SK-N-SH (cell line): Measurements from ENCODE around the gene RNF13. TPM values are rescaled to one million over a fixed set of nuclear protein-coding genes. Genes with fewer than 3 reads are reported as not detected.

ENCODE experiments used
- CTCF ChIA-PET: fragments of 300-600, 350-600 bp; formaldehyde crosslinking; extraction: SDS; loops from one replicate; lab custom pipeline; 2021; lab: Yijun Ruan, JAX
- POLR2A ChIA-PET: fragments of 350-600 bp; sonication (Branson Sonifier 250); formaldehyde crosslinking; extraction: SDS; loops from one replicate; lab custom pipeline; 2020; ENCODE audit warnings: antibody characterized with exemption, inconsistent platforms; lab: Yijun Ruan, JAX
- DNase-seq: peaks from one replicate; pipeline ENCODE4 v3.0.0; 2012
- H2AFZ ChIP-seq: fragments of 200-600 bp; sonication (generic); 2 replicates; pipeline ENCODE4 v1.8.1; 2016; ENCODE audit warnings: antibody characterized with exemption, mild to moderate bottlenecking, low read depth
- H3F3A ChIP-seq: fragments of 200-600 bp; sonication (generic); replicated peaks from 2 replicates; pipeline ENCODE3; 2016; ENCODE audit warnings: antibody characterized with exemption, mild to moderate bottlenecking; ENCODE audit not compliant: insufficient read depth
- H3K27ac ChIP-seq, 2 experiments: fragments of 200-500 bp in 1 of 2; fragments of 200-600 bp in 1 of 2; sonication (Bioruptor generic) in 1 of 2; sonication (generic), shearing (Covaris generic) in 1 of 2; 2 replicates each; pipeline versions ENCODE4 v1.5.1 to v1.6.1; 2014 to 2016; ENCODE audit warnings: low read depth in 2 of 2, inconsistent platforms in 1 of 2, low read length in 1 of 2, mild to moderate bottlenecking in 1 of 2, mixed read lengths in 1 of 2
- H3K27me3 ChIP-seq: fragments of 200-600 bp; sonication (generic), shearing (Covaris generic); 2 replicates; pipeline ENCODE4 v1.6.1; 2016; ENCODE audit warnings: mixed run types; ENCODE audit not compliant: insufficient read depth
- H3K36me3 ChIP-seq, 2 experiments: fragments of 200-500 bp in 1 of 2; fragments of 200-600 bp in 1 of 2; sonication (Bioruptor generic) in 1 of 2; sonication (generic) in 1 of 2; replicated peaks in 1 of 2; 2 replicates each; pipeline versions ENCODE3 to v1.5.1; 2014 to 2016; ENCODE audit warnings: low read length in 1 of 2, mild to moderate bottlenecking in 1 of 2; ENCODE audit not compliant: insufficient read depth in 2 of 2, control insufficient read depth in 1 of 2
- H3K4me1 ChIP-seq, 2 experiments: fragments of 200-500 bp in 1 of 2; fragments of 200-600 bp in 1 of 2; sonication (Bioruptor generic) in 1 of 2; sonication (generic), shearing (Covaris generic) in 1 of 2; 2 replicates each; pipeline versions ENCODE4 v1.5.1 to v1.6.1; 2014 to 2016; ENCODE audit warnings: low read depth in 1 of 2, low read length in 1 of 2, mixed run types in 1 of 2; ENCODE audit not compliant: insufficient read depth in 2 of 2, control insufficient read depth in 1 of 2
- H3K4me2 ChIP-seq: fragments of 200-600 bp; sonication (generic), shearing (Covaris generic); 2 replicates; pipeline ENCODE4 v1.6.1; 2017; ENCODE audit warnings: mixed run types
- H3K4me3 ChIP-seq, 2 experiments: fragments of 200-500 bp in 1 of 2; fragments of 200-600 bp in 1 of 2; sonication (Bioruptor generic) in 1 of 2; sonication (generic), shearing (Covaris generic) in 1 of 2; 2 replicates each; pipeline versions ENCODE4 v1.5.1 to v1.8.1; 2014 to 2016; ENCODE audit warnings: low read depth in 2 of 2, inconsistent platforms in 1 of 2, low read length in 1 of 2, mild to moderate bottlenecking in 1 of 2, mixed read lengths in 1 of 2, moderate library complexity in 1 of 2
- H3K79me2 ChIP-seq: fragments of 200-600 bp; sonication (generic); 2 replicates; pipeline ENCODE4 v1.8.1; 2017; ENCODE audit warnings: mild to moderate bottlenecking; ENCODE audit not compliant: insufficient read depth
- H3K9ac ChIP-seq: fragments of 200-600 bp; sonication (generic); 2 replicates; pipeline ENCODE4 v1.6.1; 2017; ENCODE audit warnings: mixed run types
- H3K9me2 ChIP-seq: fragments of 200-600 bp; sonication (generic); 2 replicates; pipeline ENCODE4 v1.6.1; 2017; ENCODE audit warnings: mixed run types
- H3K9me3 ChIP-seq: fragments of 200-600 bp; sonication (generic); 2 replicates; pipeline ENCODE4 v1.6.1; 2017; ENCODE audit warnings: mixed run types, mild to moderate bottlenecking, moderate library complexity
- H4K20me1 ChIP-seq: fragments of 200-600 bp; sonication (generic); 2 replicates; pipeline ENCODE4 v1.6.1; 2017; ENCODE audit warnings: mild to moderate bottlenecking, mixed run types; ENCODE audit not compliant: insufficient read depth
- CHD2 ChIP-seq: fragments of 150-350 bp; IDR thresholded peaks from 2 replicates; pipeline ENCODE4 v1.6.1; 2018; ENCODE audit warnings: low read length; ENCODE audit not compliant: partially characterized antibody
- ELF1 ChIP-seq: IDR thresholded peaks from 2 replicates; pipeline ENCODE4 v1.4.0; 2012
- EZH2phosphoT487 ChIP-seq: fragments of 200-600 bp; sonication (generic); IDR thresholded peaks from 2 replicates; pipeline ENCODE4 v1.6.1; 2017; ENCODE audit warnings: low read depth, mixed run types, mild to moderate bottlenecking, antibody characterized with exemption, moderate library complexity, borderline replicate concordance
- FOXJ3 ChIP-seq: sonication (generic); formaldehyde crosslinking; IDR thresholded peaks from 2 replicates; pipeline ENCODE4 v1.5.1; 2020; ENCODE audit warnings: mild to moderate bottlenecking, missing genetic modification reagents
- GABPA ChIP-seq: IDR thresholded peaks from 2 replicates; pipeline ENCODE4 v1.4.0; 2012; ENCODE audit warnings: low read depth, mild to moderate bottlenecking
- GATA2 ChIP-seq: sonication (generic); formaldehyde crosslinking; IDR thresholded peaks from 2 replicates; pipeline ENCODE4 v1.5.0; 2020; ENCODE audit warnings: mild to moderate bottlenecking, missing genetic modification reagents
- IRF3 ChIP-seq: fragments of 150-350 bp; IDR thresholded peaks from 2 replicates; pipeline ENCODE4 v1.6.1; 2016; ENCODE audit warnings: mild to moderate bottlenecking, low read depth, low read length
- JUND ChIP-seq: IDR thresholded peaks from 2 replicates; pipeline ENCODE4 v1.4.0; 2012
- MAX ChIP-seq: IDR thresholded peaks from 2 replicates; pipeline ENCODE4 v1.4.0; 2012; ENCODE audit warnings: low read depth
- MEF2A ChIP-seq: IDR thresholded peaks from 2 replicates; pipeline ENCODE4 v1.4.0; 2012; ENCODE audit warnings: low read depth, borderline replicate concordance
- MXI1 ChIP-seq: IDR thresholded peaks from 2 replicates; pipeline ENCODE4 v1.6.1; 2012; ENCODE audit warnings: mild to moderate bottlenecking, low read depth, low read length, improper control_type of control experiment
- NFIC ChIP-seq: IDR thresholded peaks from 2 replicates; pipeline ENCODE4 v1.4.0; 2012; ENCODE audit warnings: borderline replicate concordance
- PBX3 ChIP-seq: IDR thresholded peaks from 2 replicates; pipeline ENCODE4; 2012
- POLR2AphosphoS5 ChIP-seq: IDR thresholded peaks from 2 replicates; pipeline ENCODE4 v1.6.1; 2012; ENCODE audit warnings: low read depth, low read length
- RFX5 ChIP-seq: IDR thresholded peaks from 2 replicates; pipeline ENCODE4 v1.6.1; 2012; ENCODE audit warnings: mild to moderate bottlenecking, improper control_type of control experiment, low read length
- RXRA ChIP-seq: IDR thresholded peaks from 2 replicates; pipeline ENCODE4 v1.4.0; 2012; ENCODE audit warnings: low read depth, mild to moderate bottlenecking, borderline replicate concordance
- SIN3A ChIP-seq: IDR thresholded peaks from 2 replicates; pipeline ENCODE4 v1.6.1; 2012; ENCODE audit warnings: low read depth, mild to moderate bottlenecking, low read length, moderate library complexity, borderline replicate concordance
- SMC3 ChIP-seq: IDR thresholded peaks from 2 replicates; pipeline ENCODE4 v1.6.1; 2012; ENCODE audit warnings: low read depth, low read length, improper control_type of control experiment
- TAF1 ChIP-seq: IDR thresholded peaks from 2 replicates; pipeline ENCODE4 v1.6.1; 2012; ENCODE audit warnings: low read depth, mild to moderate bottlenecking, low read length, moderate library complexity, borderline replicate concordance
- TCF12 ChIP-seq: IDR thresholded peaks from 2 replicates; pipeline ENCODE4 v1.4.0; 2012
- USF1 ChIP-seq: IDR thresholded peaks from 2 replicates; pipeline ENCODE4 v1.4.0; 2012; ENCODE audit warnings: low read depth, borderline replicate concordance
- USF2 ChIP-seq: fragments of 150-350 bp; IDR thresholded peaks from 2 replicates; pipeline ENCODE4 v1.6.1; 2017; ENCODE audit warnings: antibody characterized with exemption, low read length, low read depth, borderline replicate concordance
- YY1 ChIP-seq: IDR thresholded peaks from 2 replicates; pipeline ENCODE4 v1.4.0; 2012; ENCODE audit warnings: low read depth, mild to moderate bottlenecking
- ZBTB33 ChIP-seq: IDR thresholded peaks from 2 replicates; pipeline ENCODE4 v1.4.0; 2012; ENCODE audit warnings: low read depth, borderline replicate concordance
- WGBS: methylation state at CpG from one replicate; pipeline ENCODE4 v1.1.6; 2017; ENCODE audit warnings: low lambda C conversion rate; 5-methylcytosine and 5-hydroxymethylcytosine counted together
- polyA plus RNA-seq, 3 experiments: library from polyadenylated mRNA; depleted of rRNA; stranded (reverse); fragments of >200 nt; gene quantifications; 2 replicates each; pipeline ENCODE4 v1.2.3, GENCODE V29; 2012

Gene RNF13
- 14.9 and 19.6 TPM in 2 replicates for polyA plus RNA-seq (2012; rRNA removed)
- polyA plus RNA-seq (2012; cell fraction: cytosol; rRNA removed) = 23.0 and 27.7 TPM in 2 replicates
- 8.2 and 18.5 TPM in 2 replicates for polyA plus RNA-seq (2012; cell fraction: nucleus; rRNA removed)

GRCh38 chr3:149812606-149813366, at the start of gene RNF13:
TSS of gene RNF13 (plus strand) at chr3:149813215. CDS start at chr3:149846027, 32,812 bp downstream.
- Histone ChIP-seq H3K27ac (peak within 1 kb of the TSS; percentile 83 to 96), H3K9me2 (no peaks in the 10 kb centered on the region), H4K20me1 (peaks cover 28% of the 10 kb centered on the region), H2AFZ (peak within 1 kb of the TSS; percentile 93), H3K9me3 (no peaks in the 10 kb centered on the region; the same call in 1 of the 2 replicates), H3K4me2 (peak within 1 kb of the TSS; percentile 90)
- WGBS = 3% methylated on average over 38 of the region's 56 CpGs
- POLR2A ChIA-PET = interaction anchor here (1.2 to 2.0 kb wide), 2 partner anchors 61 to 67 kb away, joined by 3 to 6 read pairs; partner anchors contain the start of gene COMMD2
- no peak for TF ChIP-seq NFIC
- no peak for TF ChIP-seq GATA2 (CRISPR knock-in tag)
- TF ChIP-seq IRF3 = peak; percentile 91
- TF ChIP-seq YY1 = 0 out of 2 replicates have a peak, but pooled peaks have one; percentile 49
- TF ChIP-seq USF1 = peak; percentile 16; the same call in 1 of the 2 replicates
- peak; percentile 83 for TF ChIP-seq GABPA
- TF ChIP-seq SIN3A = 0 out of 2 replicates have a peak, but pooled peaks have one; percentile 7
- no peak for TF ChIP-seq EZH2phosphoT487
- TF ChIP-seq MXI1 = peak; percentile 57
- TF ChIP-seq MEF2A = no peak
- peak; percentile 89 for TF ChIP-seq CHD2
- no peak for TF ChIP-seq JUND
- TF ChIP-seq MAX = peak; percentile 67; the same call in 1 of the 2 replicates
- TF ChIP-seq FOXJ3 (CRISPR knock-in tag) = no peak
- TF ChIP-seq ZBTB33 = peak; percentile 9; the same call in 1 of the 2 replicates
- peak; percentile 99 for TF ChIP-seq PBX3
- TF ChIP-seq USF2 = no peak
- TF ChIP-seq TCF12 = no peak
- TF ChIP-seq ELF1 = no peak
- peak; percentile 61 for TF ChIP-seq POLR2AphosphoS5
- TF ChIP-seq RFX5 = no peak
- no peak for TF ChIP-seq RXRA
- TF ChIP-seq SMC3 = no peak
- 0 out of 2 replicates have a peak, but pooled peaks have one; percentile 54 for TF ChIP-seq TAF1
- TF ChIP-seq, all 33 proteins: peak for 12
- Histone ChIP-seq H3K79me2 (peaks cover 38% of the 10 kb centered on the region), H3K27me3 (no peaks in the 10 kb centered on the region), H3K4me1 (peaks cover 5 to 9% of the 10 kb centered on the region in 2 experiments; a peak in 3 of 4 replicates), H3K4me3 (peak within 1 kb of the TSS; percentile 78 to 93), H3K9ac (peak within 1 kb of the TSS; percentile 72), H3K36me3 (no peaks in the 10 kb centered on the region), H3F3A (peaks cover 31% of the 10 kb centered on the region)
- DNase-seq = peak; percentile 89
- CTCF ChIA-PET = interaction anchor here (0.9 to 1.7 kb wide), 3 partner anchors 67 to 283 kb away, joined by 3 to 9 read pairs (median 3); no protein-coding TSS in a partner anchor
